MCF 10A (cell line): ENCODE measurements around the gene GRIP1. TPM values are rescaled to one million over a fixed set of nuclear protein-coding genes. Genes with fewer than 3 reads are reported as not detected.

Experiments
- BruUV-seq: library from RNA; stranded (reverse); fragments of 400-500 nt; replicated peaks from 2 replicates; lab custom pipeline; 2021; lab: Mats Ljungman, UMichigan
- CTCF ChIA-PET: fragments of 300-600 bp; sonication (Branson Sonifier 250); formaldehyde crosslinking; extraction: SDS; loops from one replicate; lab custom pipeline; 2021; ENCODE audit warnings: antibody characterized with exemption, inconsistent platforms; lab: Yijun Ruan, JAX
- POLR2A ChIA-PET: fragments of 300-600, 350-650 bp; sonication (Branson Sonifier 250); formaldehyde crosslinking; extraction: SDS; loops from one replicate; lab custom pipeline; 2020; ENCODE audit warnings: antibody characterized with exemption, inconsistent platforms; lab: Yijun Ruan, JAX
- DNase-seq: peaks from one replicate; pipeline ENCODE4 v3.0.0-alpha.2; 2018; ENCODE audit not compliant: unreplicated experiment
- H3K27ac Mint-ChIP-seq: one replicate; pipeline ENCODE4 v1.8.0; 2022; ENCODE audit warnings: mild to moderate bottlenecking, low read depth, mixed read lengths; ENCODE audit not compliant: unreplicated experiment
- H3K27me3 Mint-ChIP-seq: one replicate; pipeline ENCODE4 v1.8.0; 2022; ENCODE audit warnings: mixed read lengths; ENCODE audit not compliant: insufficient read depth, unreplicated experiment
- H3K36me3 Mint-ChIP-seq: one replicate; pipeline ENCODE4 v1.8.0; 2022; ENCODE audit warnings: mild to moderate bottlenecking, moderate library complexity, mixed read lengths; ENCODE audit not compliant: insufficient read depth, unreplicated experiment
- H3K4me1 Mint-ChIP-seq: one replicate; pipeline ENCODE4 v1.8.0; 2022; ENCODE audit warnings: mixed read lengths; ENCODE audit not compliant: insufficient read depth, unreplicated experiment
- H3K4me3 Mint-ChIP-seq: one replicate; pipeline ENCODE4 v1.8.0; 2022; ENCODE audit warnings: mild to moderate bottlenecking, moderate library complexity, mixed read lengths; ENCODE audit not compliant: unreplicated experiment
- H3K9me3 Mint-ChIP-seq: one replicate; pipeline ENCODE4 v1.8.0; 2022; ENCODE audit warnings: mixed read lengths; ENCODE audit not compliant: unreplicated experiment
- intact Hi-C: fragments of 100-400 bp; cut with micrococcal nuclease; formaldehyde crosslinking; loops from 2 replicates; pipeline ENCODE4 v1.14.1; 2022
- total RNA-seq: library from RNA; stranded (reverse); gene quantifications from 2 replicates; pipeline ENCODE4 v1.2.3, GENCODE V29; 2022
- TF ChIP-seq, protein P1 (sequence below): fragments of 200-600 bp; IDR thresholded peaks from one replicate; pipeline ENCODE4 v1.8.0; 2022; ENCODE audit warnings: antibody characterized with exemption, mild to moderate bottlenecking; ENCODE audit not compliant: unreplicated experiment

GRIP1 gene
- total RNA-seq, 1 experiment from 2014 or later: 8.2 TPM

DNA sequence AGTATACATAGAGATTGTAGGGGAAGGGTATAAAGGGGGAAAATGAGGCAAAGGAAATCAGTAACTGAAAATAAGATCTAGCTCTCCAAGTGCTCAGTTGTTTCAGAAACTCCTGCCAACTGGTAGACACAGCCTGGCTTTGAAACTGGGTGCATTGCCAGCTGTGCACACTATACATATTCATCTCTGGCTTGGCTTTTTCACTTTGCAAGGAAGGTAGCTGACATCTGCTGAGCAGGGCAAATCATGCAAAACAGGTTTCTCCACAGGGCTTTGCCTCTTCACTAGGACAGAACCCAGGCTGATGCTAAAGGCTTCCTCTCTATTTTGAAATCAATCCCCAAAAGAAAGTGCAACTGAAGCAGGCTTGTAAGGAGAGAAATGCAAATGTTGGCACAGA, 275.1 kb downstream of the GRIP1 start:
- Mint-ChIP-seq H3K27ac (no peak overlapping the region), H3K27me3 (no peaks in the 10 kb centered on the region), H3K9me3 (no peaks in the 10 kb centered on the region), H3K4me1 (no peaks in the 10 kb centered on the region), H3K36me3 (no peaks in the 10 kb centered on the region), H3K4me3 (no peak overlapping the region)
- intact Hi-C loops: loop anchor here (10.0 kb wide), 1 partner anchor 1099 kb away; no protein-coding TSS in a partner anchor
- TF ChIP-seq, protein P1, sequence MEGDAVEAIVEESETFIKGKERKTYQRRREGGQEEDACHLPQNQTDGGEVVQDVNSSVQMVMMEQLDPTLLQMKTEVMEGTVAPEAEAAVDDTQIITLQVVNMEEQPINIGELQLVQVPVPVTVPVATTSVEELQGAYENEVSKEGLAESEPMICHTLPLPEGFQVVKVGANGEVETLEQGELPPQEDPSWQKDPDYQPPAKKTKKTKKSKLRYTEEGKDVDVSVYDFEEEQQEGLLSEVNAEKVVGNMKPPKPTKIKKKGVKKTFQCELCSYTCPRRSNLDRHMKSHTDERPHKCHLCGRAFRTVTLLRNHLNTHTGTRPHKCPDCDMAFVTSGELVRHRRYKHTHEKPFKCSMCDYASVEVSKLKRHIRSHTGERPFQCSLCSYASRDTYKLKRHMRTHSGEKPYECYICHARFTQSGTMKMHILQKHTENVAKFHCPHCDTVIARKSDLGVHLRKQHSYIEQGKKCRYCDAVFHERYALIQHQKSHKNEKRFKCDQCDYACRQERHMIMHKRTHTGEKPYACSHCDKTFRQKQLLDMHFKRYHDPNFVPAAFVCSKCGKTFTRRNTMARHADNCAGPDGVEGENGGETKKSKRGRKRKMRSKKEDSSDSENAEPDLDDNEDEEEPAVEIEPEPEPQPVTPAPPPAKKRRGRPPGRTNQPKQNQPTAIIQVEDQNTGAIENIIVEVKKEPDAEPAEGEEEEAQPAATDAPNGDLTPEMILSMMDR: no peak
- ChIA-PET CTCF (no interaction called here), POLR2A (no interaction called here)
- no peak for DNase-seq
- BruUV-seq: no TSS peak

DNA sequence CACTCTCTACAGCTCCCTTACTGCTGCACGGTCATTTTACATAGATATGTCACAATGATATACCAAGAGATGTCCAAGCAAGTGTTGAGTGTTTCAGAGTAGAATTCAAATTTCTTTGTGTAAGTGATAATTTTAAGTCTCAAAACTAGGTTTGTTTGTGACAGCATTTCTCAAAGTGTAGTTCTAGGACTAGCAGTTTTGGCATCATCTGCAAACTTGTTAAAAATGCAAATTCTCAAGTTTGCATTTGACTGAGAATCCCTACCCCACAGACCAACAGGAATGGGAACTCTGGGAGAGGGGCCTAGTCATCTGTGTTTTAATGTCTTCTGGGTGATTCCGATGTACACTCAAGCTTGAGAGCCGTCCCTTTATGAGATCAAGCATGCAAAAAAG, 279.0 kb downstream of the GRIP1 start:
- no peak overlapping the region for H3K27ac Mint-ChIP-seq
- POLR2A ChIA-PET: no interaction called here
- no TSS peak for BruUV-seq

DNA sequence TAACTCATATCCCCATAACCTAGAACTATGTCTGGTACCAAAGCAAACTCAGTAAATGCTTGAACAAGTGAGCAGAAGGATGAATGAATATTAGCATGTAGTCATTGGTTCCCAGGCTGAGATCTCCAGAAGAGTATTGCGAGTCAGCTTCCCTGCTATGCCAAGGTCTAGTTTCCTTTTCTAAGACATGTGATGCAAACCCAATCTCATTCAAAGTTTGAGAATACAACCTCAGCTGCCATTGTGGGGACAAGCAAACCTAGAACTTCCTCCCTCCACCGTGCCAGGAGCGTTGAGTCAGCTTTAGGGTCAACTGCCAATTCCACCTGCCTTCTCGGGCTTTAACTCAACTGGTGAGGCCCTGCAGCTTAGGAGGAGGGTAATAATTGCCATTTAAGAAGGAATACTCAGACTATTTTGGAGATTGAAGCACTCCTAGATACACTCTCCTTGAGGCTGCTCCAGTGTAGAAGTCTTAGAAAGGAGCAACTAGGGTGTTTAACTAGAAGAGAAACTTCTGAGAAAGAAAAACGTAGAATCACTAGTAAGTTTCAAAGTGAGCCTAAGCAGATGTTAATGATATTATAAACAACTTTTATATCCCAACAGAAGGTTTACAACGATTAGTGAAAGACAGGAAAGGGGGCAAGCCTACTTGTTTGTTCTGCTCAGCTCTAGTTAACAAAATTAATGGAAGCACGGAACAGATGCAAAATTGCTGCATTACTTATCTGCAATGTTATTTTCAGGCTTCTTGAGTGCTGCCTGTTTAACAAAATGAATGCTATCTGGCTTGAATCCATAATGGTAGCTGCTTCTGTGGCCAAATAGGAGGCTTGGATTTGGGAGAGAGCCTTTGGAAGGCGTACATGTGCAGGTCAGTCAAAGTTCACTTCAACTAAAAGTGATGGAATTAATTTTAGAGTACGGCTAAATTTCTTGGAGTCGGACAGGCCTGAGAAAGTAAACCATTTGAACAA, 279.7 kb downstream of the GRIP1 start:
- no peaks in the 10 kb centered on the region for H3K27me3 Mint-ChIP-seq
- no peaks in the 10 kb centered on the region for H3K4me1 Mint-ChIP-seq
- no peaks in the 10 kb centered on the region for H3K9me3 Mint-ChIP-seq
- POLR2A ChIA-PET: no interaction called here
- TF ChIP-seq, protein P1: no peak
- CTCF ChIA-PET: interaction anchor here (0.6 to 1.2 kb wide), 3 partner anchors 9 to 507 kb away, joined by 3 to 4 read pairs (median 4); no protein-coding TSS in a partner anchor
- no peaks in the 10 kb centered on the region for H3K36me3 Mint-ChIP-seq
- intact Hi-C loops: no loop called here
- H3K27ac Mint-ChIP-seq: no peak overlapping the region
- DNase-seq: peak; percentile 40
- no peak overlapping the region for H3K4me3 Mint-ChIP-seq
- no TSS peak for BruUV-seq

More for the DNA sequence above, 279.0 kb downstream of the GRIP1 start:
- no peaks in the 10 kb centered on the region for H3K27me3 Mint-ChIP-seq
- no peaks in the 10 kb centered on the region for H3K9me3 Mint-ChIP-seq
- TF ChIP-seq, protein P1: no peak
- no peaks in the 10 kb centered on the region for H3K36me3 Mint-ChIP-seq
- DNase-seq: no peak
- intact Hi-C loops: loop anchor here (10.0 kb wide), 1 partner anchor 1095 kb away; no protein-coding TSS in a partner anchor
- H3K4me1 Mint-ChIP-seq: no peaks in the 10 kb centered on the region
- H3K4me3 Mint-ChIP-seq: no peak overlapping the region
- CTCF ChIA-PET: interaction anchor here (0.6 to 1.1 kb wide), 2 partner anchors 130 to 506 kb away, joined by 3 read pairs; no protein-coding TSS in a partner anchor

DNA sequence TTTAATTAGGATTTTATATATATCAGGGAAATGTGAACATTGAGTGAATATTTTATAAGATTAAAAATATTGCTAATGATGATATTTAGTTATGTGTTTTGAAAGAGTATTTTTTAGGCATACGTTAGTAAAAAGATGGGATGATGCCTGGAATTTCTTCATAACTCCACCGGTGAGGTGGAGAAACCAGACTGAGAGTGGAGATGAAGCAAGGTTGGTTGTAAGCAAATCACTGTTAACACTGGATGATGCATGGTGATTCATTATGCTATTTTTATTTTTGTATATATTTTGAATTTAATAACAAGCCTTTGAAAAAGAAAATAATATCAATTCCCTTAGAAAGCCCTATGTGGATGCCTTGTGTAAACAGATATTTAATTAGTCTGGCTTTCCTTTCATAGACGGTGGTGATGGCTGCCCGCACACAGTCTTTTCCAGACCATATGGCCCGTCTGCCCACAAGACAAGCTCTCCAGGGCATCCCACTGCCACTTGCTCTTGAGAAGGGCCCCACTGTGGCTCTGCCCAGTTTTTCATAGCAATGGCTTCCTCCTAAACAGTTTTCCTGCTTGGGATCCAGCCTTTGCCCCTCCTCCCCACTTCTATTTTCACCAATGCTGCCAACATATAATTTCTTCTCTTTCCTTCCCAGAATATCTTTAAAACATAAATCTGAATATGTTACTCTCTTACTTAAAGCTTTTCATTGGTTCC, 281.1 kb downstream of the GRIP1 start:
- TF ChIP-seq, protein P1: no peak
- no TSS peak for BruUV-seq
- ChIA-PET CTCF (interaction anchor here (1.2 kb wide), 1 partner anchor 127 kb away, joined by 4 read pairs; no protein-coding TSS in a partner anchor), POLR2A (no interaction called here)
- H3K4me3 Mint-ChIP-seq: no peak overlapping the region
- intact Hi-C loops: no loop called here
- H3K4me1 Mint-ChIP-seq: no peaks in the 10 kb centered on the region
- no peaks in the 10 kb centered on the region for H3K36me3 Mint-ChIP-seq
- no peaks in the 10 kb centered on the region for H3K9me3 Mint-ChIP-seq
- H3K27ac Mint-ChIP-seq: no peak overlapping the region
- DNase-seq: no peak
- H3K27me3 Mint-ChIP-seq: no peaks in the 10 kb centered on the region
